ENCODE data around the gene COL16A1. TPM values are rescaled to one million over a fixed set of nuclear protein-coding genes. Genes with fewer than 3 reads are reported as not detected.

COL16A1 gene
- total and polyA plus RNA-seq, 4 donors, result 0.43 to 3.8 (median 2.3) TPM

DNA sequence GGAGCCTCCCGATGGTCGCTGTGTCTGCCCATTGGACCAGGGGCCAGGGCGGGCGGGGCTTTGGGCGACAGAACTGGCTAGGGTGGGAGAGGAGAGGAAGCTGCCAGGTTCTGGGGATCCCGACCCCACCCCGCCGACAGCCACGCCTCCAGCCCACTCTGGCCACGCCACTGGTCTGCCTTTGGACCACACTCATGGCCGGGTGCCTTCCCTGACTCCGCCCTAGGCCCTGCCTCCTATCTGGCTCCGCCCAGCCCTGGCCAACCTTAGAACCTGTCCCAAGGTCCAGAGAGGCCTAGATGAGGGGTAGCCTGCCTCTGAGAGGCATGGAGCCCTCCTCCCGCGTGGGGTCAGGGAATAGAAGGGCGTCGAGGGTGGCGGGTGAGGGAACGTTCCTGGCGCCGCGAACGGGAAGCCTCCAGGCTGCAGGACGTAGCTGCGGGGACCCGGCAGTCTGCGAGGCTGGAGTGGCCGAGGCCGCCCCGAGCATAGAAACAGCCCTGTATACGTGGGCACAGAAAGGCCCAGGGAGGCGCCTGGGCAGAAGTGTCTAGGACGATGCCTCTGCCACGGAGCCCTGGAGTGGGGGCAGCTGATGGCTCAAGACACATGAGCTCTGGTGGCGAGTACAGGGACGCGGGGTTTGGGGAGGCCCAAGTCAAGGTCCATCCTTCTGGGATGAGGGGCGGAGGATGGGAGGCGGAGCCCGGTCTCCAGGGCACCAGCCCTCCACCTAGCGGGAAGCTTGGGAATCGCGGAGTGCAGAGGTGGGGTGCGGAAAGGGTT, 11.5 kb upstream of the COL16A1 start:
- Histone ChIP-seq H3K9me3 (ENCODE audit: control insufficient read depth in 4 of 4, low read length in 3 of 4) (no peaks in the 10 kb centered on the region), H3K27ac (ENCODE audit: low read depth in 1 of 2, low read length in 2 of 2) (peak overlapping the region; percentile 42 to 77), H3K9ac (ENCODE audit: low read depth in 1 of 2, low read length in 2 of 2) (no peak overlapping the region), H3K27me3 (ENCODE audit: control insufficient read depth in 4 of 4, insufficient read depth in 4 of 4, low read length in 3 of 4) (no peaks in the 10 kb centered on the region), H3K4me3 (ENCODE audit: low read depth in 1 of 3, low read length in 3 of 3) (peak overlapping the region in 2 of 3 donors; percentile 7 to 35), H3K4me1 (ENCODE audit: control insufficient read depth in 4 of 4, insufficient read depth in 4 of 4, low read length in 3 of 4) (peaks cover 0 to 10% (median 6%) of the 10 kb centered on the region in 4 donors), H3K36me3 (ENCODE audit: control insufficient read depth in 4 of 4, insufficient read depth in 3 of 4, low read depth in 1 of 4, low read length in 3 of 4) (no peaks in the 10 kb centered on the region)
- TF ChIP-seq TAF1 (conservative IDR thresholded peaks at IDR 0.05), result no peak
- TF ChIP-seq NR2F2 (IDR thresholded peaks at IDR 0.05), result no peak
- TF ChIP-seq, protein P1, sequence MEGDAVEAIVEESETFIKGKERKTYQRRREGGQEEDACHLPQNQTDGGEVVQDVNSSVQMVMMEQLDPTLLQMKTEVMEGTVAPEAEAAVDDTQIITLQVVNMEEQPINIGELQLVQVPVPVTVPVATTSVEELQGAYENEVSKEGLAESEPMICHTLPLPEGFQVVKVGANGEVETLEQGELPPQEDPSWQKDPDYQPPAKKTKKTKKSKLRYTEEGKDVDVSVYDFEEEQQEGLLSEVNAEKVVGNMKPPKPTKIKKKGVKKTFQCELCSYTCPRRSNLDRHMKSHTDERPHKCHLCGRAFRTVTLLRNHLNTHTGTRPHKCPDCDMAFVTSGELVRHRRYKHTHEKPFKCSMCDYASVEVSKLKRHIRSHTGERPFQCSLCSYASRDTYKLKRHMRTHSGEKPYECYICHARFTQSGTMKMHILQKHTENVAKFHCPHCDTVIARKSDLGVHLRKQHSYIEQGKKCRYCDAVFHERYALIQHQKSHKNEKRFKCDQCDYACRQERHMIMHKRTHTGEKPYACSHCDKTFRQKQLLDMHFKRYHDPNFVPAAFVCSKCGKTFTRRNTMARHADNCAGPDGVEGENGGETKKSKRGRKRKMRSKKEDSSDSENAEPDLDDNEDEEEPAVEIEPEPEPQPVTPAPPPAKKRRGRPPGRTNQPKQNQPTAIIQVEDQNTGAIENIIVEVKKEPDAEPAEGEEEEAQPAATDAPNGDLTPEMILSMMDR (IDR thresholded peaks at IDR 0.05; ENCODE audit: low read depth, low read length, missing input control), result peak; percentile 85
- peak; percentile 89 to 95 for TF ChIP-seq HNF4A (conservative IDR thresholded peaks at IDR 0.05)
- peak; percentile 67 to 76 for TF ChIP-seq RAD21 (IDR thresholded peaks at IDR 0.05)
- no peak for TF ChIP-seq FOXA1 (IDR thresholded peaks at IDR 0.05)
- peak; percentile 77 for TF ChIP-seq HNF4G (IDR thresholded peaks at IDR 0.05)
- no peak for TF ChIP-seq RXRA (IDR thresholded peaks at IDR 0.05)
- TF ChIP-seq FOXA2 (IDR thresholded peaks at IDR 0.05), result no peak
- no peak for TF ChIP-seq JUND (IDR thresholded peaks at IDR 0.05)
- TF ChIP-seq EGR1 (IDR thresholded peaks at IDR 0.05; ENCODE audit: low read depth in 2 of 2), result no peak
- TF ChIP-seq, protein P2, sequence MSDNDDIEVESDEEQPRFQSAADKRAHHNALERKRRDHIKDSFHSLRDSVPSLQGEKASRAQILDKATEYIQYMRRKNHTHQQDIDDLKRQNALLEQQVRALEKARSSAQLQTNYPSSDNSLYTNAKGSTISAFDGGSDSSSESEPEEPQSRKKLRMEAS (IDR thresholded peaks at IDR 0.05), result no peak
- TF ChIP-seq, protein P3, sequence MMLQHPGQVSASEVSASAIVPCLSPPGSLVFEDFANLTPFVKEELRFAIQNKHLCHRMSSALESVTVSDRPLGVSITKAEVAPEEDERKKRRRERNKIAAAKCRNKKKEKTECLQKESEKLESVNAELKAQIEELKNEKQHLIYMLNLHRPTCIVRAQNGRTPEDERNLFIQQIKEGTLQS (IDR thresholded peaks at IDR 0.05), result no peak
- TF ChIP-seq, protein P4, sequence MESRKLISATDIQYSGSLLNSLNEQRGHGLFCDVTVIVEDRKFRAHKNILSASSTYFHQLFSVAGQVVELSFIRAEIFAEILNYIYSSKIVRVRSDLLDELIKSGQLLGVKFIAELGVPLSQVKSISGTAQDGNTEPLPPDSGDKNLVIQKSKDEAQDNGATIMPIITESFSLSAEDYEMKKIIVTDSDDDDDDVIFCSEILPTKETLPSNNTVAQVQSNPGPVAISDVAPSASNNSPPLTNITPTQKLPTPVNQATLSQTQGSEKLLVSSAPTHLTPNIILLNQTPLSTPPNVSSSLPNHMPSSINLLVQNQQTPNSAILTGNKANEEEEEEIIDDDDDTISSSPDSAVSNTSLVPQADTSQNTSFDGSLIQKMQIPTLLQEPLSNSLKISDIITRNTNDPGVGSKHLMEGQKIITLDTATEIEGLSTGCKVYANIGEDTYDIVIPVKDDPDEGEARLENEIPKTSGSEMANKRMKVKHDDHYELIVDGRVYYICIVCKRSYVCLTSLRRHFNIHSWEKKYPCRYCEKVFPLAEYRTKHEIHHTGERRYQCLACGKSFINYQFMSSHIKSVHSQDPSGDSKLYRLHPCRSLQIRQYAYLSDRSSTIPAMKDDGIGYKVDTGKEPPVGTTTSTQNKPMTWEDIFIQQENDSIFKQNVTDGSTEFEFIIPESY (IDR thresholded peaks at IDR 0.05), result no peak
- no peak for TF ChIP-seq YY1 (IDR thresholded peaks at IDR 0.05)
- TF ChIP-seq, protein P5, sequence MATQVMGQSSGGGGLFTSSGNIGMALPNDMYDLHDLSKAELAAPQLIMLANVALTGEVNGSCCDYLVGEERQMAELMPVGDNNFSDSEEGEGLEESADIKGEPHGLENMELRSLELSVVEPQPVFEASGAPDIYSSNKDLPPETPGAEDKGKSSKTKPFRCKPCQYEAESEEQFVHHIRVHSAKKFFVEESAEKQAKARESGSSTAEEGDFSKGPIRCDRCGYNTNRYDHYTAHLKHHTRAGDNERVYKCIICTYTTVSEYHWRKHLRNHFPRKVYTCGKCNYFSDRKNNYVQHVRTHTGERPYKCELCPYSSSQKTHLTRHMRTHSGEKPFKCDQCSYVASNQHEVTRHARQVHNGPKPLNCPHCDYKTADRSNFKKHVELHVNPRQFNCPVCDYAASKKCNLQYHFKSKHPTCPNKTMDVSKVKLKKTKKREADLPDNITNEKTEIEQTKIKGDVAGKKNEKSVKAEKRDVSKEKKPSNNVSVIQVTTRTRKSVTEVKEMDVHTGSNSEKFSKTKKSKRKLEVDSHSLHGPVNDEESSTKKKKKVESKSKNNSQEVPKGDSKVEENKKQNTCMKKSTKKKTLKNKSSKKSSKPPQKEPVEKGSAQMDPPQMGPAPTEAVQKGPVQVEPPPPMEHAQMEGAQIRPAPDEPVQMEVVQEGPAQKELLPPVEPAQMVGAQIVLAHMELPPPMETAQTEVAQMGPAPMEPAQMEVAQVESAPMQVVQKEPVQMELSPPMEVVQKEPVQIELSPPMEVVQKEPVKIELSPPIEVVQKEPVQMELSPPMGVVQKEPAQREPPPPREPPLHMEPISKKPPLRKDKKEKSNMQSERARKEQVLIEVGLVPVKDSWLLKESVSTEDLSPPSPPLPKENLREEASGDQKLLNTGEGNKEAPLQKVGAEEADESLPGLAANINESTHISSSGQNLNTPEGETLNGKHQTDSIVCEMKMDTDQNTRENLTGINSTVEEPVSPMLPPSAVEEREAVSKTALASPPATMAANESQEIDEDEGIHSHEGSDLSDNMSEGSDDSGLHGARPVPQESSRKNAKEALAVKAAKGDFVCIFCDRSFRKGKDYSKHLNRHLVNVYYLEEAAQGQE (IDR thresholded peaks at IDR 0.05), result peak; percentile 37
- TF ChIP-seq GABPA (IDR thresholded peaks at IDR 0.05 in 1 of 2, conservative IDR thresholded peaks at IDR 0.05 in 1 of 2), result no peak
- TF ChIP-seq SP1 (IDR thresholded peaks at IDR 0.05), result peak; percentile 82
- DNase-seq (ENCODE audit: low spot score), result peak; percentile 83
- 2% methylated on average over 44 of the region's 44 CpGs for WGBS

All from liver (tissue), 9 donors.